Fibroblast of skin of right quadriceps (primary cell): ENCODE data around the gene RND2.
"Not testable (repeated sequence)": the region's sequence is repeated elsewhere in the genome, so short reads cannot be mapped to it uniquely, and the experiment has no call there.

ENCODE experiments used
- DNase-seq: peaks from one replicate; pipeline ENCODE4 v3.0.0-alpha.2; 2013

Gene RND2, protein sequence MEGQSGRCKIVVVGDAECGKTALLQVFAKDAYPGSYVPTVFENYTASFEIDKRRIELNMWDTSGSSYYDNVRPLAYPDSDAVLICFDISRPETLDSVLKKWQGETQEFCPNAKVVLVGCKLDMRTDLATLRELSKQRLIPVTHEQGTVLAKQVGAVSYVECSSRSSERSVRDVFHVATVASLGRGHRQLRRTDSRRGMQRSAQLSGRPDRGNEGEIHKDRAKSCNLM

DNA sequence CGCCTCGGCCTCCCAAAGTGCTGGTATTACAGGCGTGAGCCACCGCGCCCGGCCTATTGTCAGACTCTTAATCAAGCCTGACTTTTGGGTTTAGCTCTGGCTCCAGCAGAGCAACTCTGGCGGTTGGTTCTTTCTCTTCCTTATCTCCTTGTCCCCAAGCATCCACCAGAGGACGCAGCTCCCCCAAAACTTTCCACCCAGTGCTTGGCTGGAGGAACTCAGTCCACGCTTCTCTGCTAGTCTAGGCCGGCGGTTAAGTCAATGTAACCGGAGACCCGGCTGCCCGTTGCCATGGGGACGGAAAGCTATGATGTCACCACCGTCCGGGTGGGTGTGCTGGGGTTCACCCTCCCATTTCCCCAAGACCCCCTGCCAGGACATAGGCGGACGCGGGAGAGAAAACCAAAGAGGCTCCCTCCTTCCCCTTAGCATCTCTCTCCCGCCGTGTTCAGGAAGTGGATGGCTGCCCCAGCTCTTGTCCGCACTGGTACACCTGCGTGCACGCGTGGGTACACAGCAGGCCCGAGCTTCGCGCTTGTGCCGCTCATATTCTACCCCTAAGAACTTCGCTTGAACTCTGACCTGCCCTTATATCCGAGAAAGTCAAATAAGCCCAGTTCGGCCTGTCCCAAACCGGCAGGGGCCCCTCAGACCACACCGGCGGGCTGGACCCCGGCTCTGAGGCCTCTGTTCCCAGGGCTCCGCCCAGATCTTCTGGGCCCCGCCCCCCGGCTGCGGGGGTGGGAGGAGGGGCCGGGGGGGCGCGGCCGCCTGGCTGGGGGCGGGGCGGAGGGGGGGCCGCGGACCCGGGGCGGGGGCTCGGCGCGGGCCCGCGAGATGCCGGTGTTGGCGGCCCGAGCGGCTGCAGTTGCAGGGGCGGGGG is at the start of gene RND2:
Gene RND2 (plus strand): TSS at position 825 of the 883 bp plus-strand sequence. CDS start 117 bp downstream, outside the sequence.
- DNase-seq = peak; percentile 96

GRCh38 chr17:42975265-42975664 is 49.8 kb upstream of the RND2 start:
- no peak for DNase-seq

- DNase-seq = not testable (repeated sequence)
These were observed 49.3 kb upstream of the RND2 start for GRCh38 chr17:42975701-42976100.

GRCh38 chr17:42979511-42980273 is 45.3 kb upstream of the RND2 start, which contains the start of gene PTGES3L:
TSS of gene PTGES3L (minus strand) at chr17:42980080. CDS start at chr17:42980053, 27 bp downstream.
- DNase-seq = peak; percentile 64

GRCh38 chr17:42980274-42980765 is 44.7 kb upstream of the RND2 start, which contains the start of gene RUNDC1:
TSS of gene RUNDC1 (plus strand) at chr17:42980565. CDS start at chr17:42980577, 12 bp downstream.
- DNase-seq = peak; percentile 85

GRCh38 chr17:42980766-42981397 is 44.1 kb upstream of the RND2 start:
- peak; percentile 34 for DNase-seq

GRCh38 chr17:42982266-42982665 is 42.8 kb upstream of the RND2 start:
- no peak for DNase-seq

DNA sequence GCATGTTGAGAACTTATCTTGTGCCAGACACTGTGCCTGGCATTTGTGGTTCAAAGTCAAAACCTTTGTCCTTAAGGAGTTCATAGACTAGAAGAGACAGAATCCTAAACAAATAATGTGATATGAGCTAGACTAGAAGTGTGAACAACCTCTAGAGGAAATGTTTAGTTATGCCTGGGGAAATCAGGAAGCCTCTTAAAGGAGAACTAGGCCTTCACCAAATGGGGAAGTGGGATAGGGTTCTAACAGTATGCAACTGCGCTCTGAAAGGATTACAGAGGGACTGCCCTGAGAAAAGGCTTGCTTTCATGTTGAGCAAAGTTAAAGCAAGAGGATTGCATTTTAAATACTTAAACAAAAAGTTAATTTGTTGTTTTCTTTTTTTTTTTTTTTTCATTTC is 39.8 kb upstream of the RND2 start:
- no peak for DNase-seq

- no peak for DNase-seq
These were observed 35.9 kb upstream of the RND2 start for GRCh38 chr17:42989141-42989540.

- peak; percentile 64 for DNase-seq
These were observed 35.0 kb upstream of the RND2 start for GRCh38 chr17:42989726-42990652.

DNA sequence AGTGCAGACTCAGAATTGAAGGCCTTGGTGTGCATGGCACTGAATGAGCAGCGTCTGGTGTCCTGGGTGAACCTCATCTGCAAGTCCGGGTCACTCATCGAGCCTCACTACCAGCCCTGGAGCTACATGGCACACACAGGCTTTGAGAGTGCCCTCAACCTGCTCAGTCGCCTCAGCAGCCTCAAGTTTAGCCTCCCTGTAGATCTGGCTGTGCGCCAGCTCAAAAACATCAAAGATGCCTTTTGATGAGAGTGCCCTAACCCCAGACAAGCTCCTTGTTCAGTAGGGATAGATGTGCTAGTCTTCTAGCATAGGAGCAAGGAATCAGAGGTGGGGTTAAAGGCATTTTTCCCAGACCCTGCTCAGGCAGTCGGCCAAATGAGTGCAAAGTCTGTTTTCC is 33.6 kb upstream of the RND2 start:
- no peak for DNase-seq

GRCh38 chr17:42992872-42993271 is 32.2 kb upstream of the RND2 start:
- no peak for DNase-seq

GRCh38 chr17:42993913-42994312 is 31.1 kb upstream of the RND2 start:
- not testable (repeated sequence) for DNase-seq

DNA sequence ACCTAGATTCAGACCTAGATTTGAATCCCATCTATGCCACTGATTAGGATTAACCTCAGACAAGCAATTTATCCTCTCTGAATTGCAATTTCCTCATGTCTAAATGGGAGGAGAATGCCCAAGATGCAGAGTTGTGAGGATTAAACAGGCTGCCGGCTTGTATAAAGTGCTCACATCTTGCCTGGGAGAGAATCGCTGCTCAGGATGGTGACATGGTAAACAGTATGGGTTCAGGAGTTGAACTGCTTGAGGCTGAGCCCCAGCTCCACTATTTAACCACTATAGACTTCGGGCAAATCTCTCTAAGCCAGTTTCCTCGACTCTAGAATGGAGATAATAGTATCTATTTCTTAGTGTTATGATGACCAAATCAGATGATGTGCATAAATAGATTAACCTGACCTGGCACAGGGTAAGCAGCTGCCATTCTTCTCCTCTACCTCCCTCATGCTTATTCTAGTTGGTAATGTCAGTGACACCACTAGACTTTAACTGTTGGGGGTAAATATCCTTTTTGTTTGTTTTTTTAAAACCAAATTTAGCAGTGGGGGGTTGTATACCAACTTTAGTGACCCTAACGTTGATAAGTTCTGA is 27.5 kb upstream of the RND2 start:
- no peak for DNase-seq

GRCh38 chr17:42997984-42998938 is 26.8 kb upstream of the RND2 start, which contains the start of gene RPL27:
TSS of gene RPL27 (plus strand) at chr17:42998419. CDS start at chr17:42998751, 332 bp downstream.
- peak; percentile 100 for DNase-seq

DNA sequence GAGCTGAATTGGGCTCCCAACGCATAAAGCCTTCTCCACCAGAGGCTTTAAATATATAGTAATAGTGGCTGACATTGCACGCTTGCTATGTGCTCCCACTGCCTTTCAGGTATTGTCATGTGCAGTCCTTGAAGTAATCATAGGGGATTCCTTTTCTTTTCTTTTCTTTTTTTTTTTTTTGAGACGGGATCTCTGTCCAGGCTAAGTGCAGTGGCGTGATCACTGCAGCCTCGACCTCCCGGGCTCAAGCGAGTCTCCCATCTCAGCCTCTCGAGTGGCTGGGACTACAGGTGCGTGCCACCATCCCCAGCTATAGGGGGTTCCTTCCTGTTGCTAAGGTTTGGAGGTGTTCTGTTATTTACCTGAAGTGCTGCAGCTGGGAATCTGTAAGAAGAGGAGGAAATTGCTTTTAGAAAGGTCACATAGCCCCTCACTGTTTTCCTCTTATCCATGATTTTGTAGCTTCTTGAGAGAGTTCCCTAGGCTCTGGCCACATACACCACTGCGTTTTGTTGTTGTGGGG is 26.0 kb upstream of the RND2 start:
- DNase-seq = no peak

DNA sequence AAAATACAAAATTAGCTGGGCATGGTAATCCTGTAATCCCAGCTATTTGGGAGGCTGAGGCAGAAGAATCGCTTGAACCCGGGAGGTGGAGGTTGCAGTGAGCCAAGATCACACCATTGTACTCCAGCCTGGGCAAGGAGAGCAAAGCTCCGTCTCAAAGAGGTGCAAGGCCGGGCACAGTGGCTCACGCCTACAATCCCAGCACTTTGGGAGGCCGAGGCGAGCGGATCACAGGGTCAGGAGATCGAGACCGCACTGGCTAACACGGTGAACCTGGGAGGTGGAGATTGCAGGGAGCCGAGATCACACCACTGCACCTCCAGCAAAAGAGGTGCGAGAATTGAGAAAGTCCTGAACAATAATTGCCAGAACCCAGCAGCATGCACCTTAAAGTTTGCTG is 24.1 kb upstream of the RND2 start:
- not testable (repeated sequence) for DNase-seq

- peak; percentile 62 for DNase-seq
These were observed 21.4 kb upstream of the RND2 start for GRCh38 chr17:43003542-43004172.
